ENCODE results near the gene TTLL4.

TTLL4 gene

DNA sequence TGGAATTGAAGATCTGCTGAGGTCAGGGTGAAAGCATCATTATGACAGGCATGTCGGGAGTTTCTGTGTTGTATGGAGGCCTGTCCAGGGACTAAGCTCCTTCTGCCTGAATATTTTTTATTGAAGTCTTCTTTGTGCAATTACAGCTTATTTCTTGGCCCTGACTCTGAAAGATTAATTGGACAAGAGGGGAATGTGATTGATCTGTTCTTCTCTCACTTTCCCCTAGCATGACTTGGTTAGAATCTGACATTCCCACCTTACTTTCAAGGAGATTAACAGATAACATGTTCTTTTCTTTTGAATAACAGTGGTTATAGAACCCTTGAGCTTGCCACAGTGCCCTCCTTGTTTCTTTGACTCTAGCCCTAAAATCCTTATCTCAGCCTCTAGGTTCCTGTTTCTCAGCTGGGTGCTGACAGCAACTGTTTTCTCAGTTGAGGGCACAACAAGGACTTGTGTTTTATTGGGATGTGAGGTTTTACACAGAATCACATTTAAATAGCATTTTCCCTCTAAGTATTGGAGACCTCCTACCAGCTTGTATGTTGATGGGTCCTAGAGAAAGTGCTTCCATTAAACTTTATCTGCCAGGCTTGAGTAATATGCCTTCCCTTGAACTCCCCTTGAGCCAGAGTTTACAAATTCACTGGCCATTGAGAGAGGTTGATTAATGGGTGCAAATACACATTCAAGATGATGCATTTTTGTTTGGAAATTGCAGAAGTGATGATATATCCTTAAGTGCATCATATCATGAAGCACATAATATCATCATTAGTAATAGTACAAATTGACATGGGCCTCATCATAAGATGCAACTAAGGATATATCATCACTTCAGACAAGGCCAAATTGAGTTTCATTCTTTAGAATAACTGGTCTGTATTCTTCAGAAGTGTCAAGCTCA lies 12.5 kb downstream of the TTLL4 start:
- ATAC-seq: no peak
- H3K36me3 Mint-ChIP-seq (ENCODE audit: low read depth): peaks cover 38% of the 10 kb centered on the region

DNA sequence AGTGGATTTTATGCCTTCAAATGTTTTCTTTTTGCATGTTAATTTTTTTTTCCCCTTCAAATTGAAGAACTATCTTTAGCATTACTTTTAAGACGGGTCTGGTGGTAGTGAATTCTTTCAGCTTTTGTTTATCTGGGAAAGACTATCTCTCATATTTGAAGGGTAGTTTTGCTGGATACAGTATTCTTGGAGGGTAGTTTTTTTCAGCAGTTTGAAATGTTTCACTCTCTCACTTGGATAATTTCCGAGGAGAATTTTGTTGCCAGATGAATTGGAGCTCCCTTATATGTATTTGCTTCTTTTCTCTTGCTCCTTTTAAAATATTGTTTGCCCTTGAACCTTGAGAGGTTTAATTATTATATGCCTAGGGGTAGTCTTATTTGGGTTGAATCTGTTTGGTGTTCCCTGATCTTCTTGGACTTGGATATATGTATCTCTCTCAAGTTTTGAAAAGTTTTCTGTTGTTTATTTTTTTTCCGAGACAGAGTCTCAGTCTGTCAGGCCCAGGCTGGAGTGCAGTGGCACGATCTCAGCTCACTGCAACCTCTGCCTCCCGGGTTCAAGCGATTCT lies 15.5 kb downstream of the TTLL4 start:
- Mint-ChIP-seq H3K4me3 (no peak overlapping the region), H3K4me1 (peaks cover 15% of the 10 kb centered on the region), H3K36me3 (ENCODE audit: low read depth) (peaks cover 40% of the 10 kb centered on the region), H3K27ac (no peak overlapping the region), H3K9me3 (peaks cover 15% of the 10 kb centered on the region), H3K27me3 (no peaks in the 10 kb centered on the region)
- ATAC-seq: no peak
- DNase-seq: no peak

More for the DNA sequence above, 12.5 kb downstream of the TTLL4 start:
- Mint-ChIP-seq H3K4me1 (peaks cover 15% of the 10 kb centered on the region), H3K27me3 (no peaks in the 10 kb centered on the region), H3K9me3 (peaks cover 15% of the 10 kb centered on the region), H3K4me3 (no peak overlapping the region), H3K27ac (no peak overlapping the region)
- no peak for DNase-seq

DNA sequence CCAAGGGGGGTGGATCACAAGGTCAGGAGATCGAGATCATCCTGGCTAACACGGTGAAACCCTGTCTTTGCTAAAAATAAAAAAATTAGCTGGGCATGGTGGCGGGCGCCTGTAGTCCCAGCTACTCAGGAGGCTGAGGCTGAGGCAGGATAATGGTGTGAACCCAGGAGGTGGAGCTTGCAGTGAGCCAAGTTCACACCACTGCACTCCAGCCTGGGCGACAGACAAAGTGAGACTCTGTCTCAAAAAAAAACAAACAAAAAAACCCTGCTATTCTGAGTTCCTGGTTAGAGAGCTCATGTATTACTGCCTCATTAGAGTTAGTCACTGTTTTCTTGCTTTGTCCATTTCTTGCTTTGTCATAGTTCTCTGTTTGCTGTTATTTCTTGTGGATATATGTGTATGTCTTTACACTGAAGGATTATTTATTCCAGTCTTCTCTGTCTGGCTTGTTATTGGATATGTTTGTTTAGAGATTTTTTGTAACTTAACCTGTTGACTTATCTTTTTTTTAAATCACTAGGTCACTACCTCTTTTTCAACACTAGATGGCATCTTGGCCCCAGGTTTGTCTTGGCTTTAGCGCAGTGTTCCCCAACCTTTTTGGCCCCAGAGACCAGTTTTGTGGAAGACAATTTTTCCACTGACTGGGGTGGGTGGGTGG lies 17.0 kb downstream of the TTLL4 start:
- Mint-ChIP-seq H3K9me3 (peaks cover 15% of the 10 kb centered on the region), H3K27me3 (no peaks in the 10 kb centered on the region), H3K36me3 (ENCODE audit: low read depth) (peaks cover 43% of the 10 kb centered on the region), H3K4me1 (peaks cover 15% of the 10 kb centered on the region), H3K27ac (no peak overlapping the region), H3K4me3 (no peak overlapping the region)
- ATAC-seq (no peak), DNase-seq (no peak)

DNA sequence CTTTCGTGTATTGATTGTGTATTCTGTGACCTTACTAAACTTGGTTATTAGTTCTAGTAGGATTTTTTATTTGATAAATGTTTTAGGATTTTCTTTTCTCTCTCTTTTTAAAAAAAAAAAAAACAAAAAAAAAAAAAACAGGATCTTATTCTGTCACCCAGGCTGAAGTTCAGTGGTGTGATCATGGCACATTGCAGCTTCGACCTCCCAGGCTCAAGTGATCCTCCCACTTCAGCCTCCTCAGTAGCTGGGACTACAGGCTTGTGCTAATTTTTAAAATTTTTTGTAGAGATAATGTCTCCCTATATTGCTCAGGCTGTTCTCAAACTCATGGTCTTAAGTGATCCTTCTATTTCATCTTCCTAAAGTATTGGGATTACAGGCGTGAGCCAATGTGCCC lies 19.0 kb downstream of the TTLL4 start:
- ATAC-seq (no peak), DNase-seq (no peak)
- Mint-ChIP-seq H3K4me1 (peaks cover 19% of the 10 kb centered on the region), H3K27ac (no peak overlapping the region), H3K9me3 (peaks cover 15% of the 10 kb centered on the region), H3K4me3 (no peak overlapping the region), H3K27me3 (no peaks in the 10 kb centered on the region), H3K36me3 (ENCODE audit: low read depth) (peaks cover 42% of the 10 kb centered on the region)

DNA sequence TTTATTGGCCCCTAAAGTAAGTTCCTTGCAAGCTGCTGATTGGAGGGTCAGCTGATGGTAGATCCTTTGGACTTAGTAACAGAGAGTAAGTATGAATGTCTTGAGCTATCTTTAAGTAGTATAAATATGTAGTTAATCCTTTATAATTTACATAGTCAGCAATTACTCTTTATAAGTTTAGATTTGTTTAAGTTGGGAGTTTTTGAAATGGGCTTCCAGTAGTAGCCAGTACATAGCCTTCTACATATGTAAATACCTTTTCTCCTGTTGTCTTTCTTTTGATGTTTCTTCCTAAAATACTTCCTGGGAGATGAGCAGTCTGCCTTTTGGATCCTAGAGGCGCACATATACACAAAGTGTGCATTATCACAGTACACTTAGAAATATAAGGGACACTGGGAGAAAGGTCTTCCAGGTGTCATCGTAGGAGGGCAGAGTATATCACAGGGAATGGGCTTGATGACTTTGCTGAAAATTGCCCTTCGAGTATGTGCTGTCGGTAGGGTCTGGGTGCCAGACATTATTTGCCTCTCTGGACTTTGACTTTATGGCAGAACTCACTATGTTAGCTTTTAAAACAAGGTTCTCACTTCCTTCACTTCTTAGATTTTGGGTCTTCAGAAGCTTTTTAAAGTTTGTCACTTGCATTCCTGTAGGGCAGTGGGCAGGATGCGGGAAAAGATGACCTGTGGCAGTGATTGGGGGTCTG lies 21.6 kb downstream of the TTLL4 start:
- H3K27ac Mint-ChIP-seq: no peak overlapping the region

DNA sequence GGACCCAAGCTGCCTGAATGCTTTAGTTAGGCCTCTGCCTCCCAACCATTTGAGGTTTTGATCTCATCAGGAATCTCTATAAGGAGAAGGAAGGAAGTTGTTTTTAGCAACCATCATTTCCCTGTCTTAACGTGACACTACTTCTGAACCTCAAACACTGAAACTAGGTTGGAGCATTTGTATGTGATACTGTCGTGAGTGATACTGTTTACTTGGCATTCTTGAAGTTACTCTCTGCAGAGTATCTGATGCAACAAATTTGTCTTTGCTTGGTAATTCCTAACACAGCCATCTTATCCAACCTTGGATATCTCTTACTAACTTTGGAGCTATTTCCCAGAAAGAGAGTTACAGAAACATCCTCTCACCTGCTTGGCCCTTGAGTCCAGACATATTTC lies 22.1 kb downstream of the TTLL4 start:
- H3K36me3 Mint-ChIP-seq (ENCODE audit: low read depth): peaks cover 30% of the 10 kb centered on the region
- no peak overlapping the region for H3K27ac Mint-ChIP-seq
- peaks cover 18% of the 10 kb centered on the region for H3K4me1 Mint-ChIP-seq
- H3K27me3 Mint-ChIP-seq: no peaks in the 10 kb centered on the region
- ATAC-seq (no peak), DNase-seq (no peak)
- H3K4me3 Mint-ChIP-seq: no peak overlapping the region
- H3K9me3 Mint-ChIP-seq: peaks cover 2% of the 10 kb centered on the region

More for the DNA sequence above, 21.6 kb downstream of the TTLL4 start:
- no peak for ATAC-seq
- Mint-ChIP-seq H3K4me3 (no peak overlapping the region), H3K27me3 (no peaks in the 10 kb centered on the region), H3K36me3 (ENCODE audit: low read depth) (peaks cover 31% of the 10 kb centered on the region), H3K4me1 (peaks cover 19% of the 10 kb centered on the region), H3K9me3 (peaks cover 5% of the 10 kb centered on the region)
- DNase-seq: no peak

DNA sequence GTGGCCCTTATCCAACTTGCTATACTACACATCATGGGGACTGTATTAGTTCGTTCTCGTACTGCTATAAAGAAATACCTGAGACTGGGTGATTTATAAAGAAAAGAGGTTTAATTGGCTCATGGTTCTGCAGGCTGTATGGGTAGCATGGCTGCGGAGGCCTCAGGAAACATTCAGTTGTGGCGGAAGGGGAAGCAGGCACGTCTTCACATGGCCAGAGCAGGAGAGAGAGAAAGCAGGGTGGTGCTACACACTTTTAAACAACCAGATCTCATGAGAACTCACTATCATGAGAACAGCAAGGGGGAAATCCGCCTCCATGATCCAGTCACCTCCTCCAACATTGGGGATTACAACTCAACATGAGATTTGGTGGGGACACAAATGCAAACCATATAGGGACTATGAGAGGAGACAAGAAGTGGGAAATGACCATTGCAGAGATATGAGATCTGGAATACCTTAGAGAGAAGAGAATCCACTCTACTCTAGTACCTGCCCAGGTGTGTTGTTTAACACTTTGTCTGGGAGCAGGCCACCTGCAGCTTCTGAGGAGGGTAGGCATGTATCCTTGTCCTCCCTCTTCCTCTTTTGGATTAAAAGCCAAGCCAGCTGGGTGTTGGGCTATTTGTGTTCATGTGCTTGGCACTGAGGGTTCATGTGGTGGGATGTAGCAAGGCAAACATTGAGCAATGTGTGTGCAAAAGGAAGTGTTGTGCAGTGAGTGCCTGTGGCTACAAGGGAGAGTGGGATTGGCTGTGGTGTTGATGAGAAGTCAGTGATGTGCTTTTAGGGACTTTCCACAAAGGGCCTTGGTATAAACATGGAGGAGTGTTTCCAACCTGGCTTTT lies 22.8 kb downstream of the TTLL4 start:
- Mint-ChIP-seq H3K27ac (no peak overlapping the region), H3K27me3 (no peaks in the 10 kb centered on the region), H3K4me3 (no peak overlapping the region), H3K9me3 (no peaks in the 10 kb centered on the region), H3K36me3 (ENCODE audit: low read depth) (peaks cover 33% of the 10 kb centered on the region), H3K4me1 (peaks cover 17% of the 10 kb centered on the region)
- peak; percentile 14 for DNase-seq
- ATAC-seq: peak; percentile 94

DNA sequence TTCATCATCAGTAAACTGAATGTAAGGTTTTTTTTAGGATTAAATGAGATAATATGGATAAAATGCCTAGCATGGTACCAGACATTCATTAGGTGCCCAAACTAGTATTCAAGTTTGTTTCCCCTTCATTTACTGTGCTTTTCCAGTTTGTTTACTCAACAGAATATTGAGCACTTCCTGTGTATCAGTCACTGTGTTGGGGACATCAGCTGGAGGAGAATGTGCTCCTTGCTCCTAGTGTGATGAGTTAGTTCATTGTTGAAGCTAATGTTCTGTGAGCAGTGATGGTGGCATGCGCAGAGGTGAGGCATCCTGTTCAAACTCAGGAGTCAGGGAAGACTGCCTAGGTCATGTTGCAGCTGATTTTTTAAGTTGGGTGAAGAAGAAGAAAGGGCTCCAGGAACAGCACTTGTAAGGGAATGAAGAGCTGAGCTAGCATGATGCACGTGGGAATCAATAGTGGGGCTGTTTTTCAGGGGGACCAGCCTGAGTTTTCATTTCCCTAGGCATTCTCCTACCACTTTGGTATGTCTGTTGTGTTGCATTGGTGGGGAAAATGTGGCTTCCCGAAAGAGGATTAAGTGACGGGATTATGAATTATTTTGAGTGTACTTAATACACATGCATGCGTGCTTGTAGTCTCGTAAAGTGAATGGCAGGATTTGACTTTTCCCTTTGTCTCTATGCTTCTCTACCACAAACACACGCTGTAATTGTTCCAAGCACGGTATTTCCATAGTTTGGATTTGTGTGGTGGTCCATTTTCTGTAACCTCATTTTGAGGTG lies 23.7 kb downstream of the TTLL4 start:
- H3K9me3 Mint-ChIP-seq: no peaks in the 10 kb centered on the region
- H3K36me3 Mint-ChIP-seq (ENCODE audit: low read depth): peaks cover 30% of the 10 kb centered on the region
- no peak for ATAC-seq
- DNase-seq: no peak
- no peaks in the 10 kb centered on the region for H3K27me3 Mint-ChIP-seq
- peaks cover 17% of the 10 kb centered on the region for H3K4me1 Mint-ChIP-seq
- H3K27ac Mint-ChIP-seq: no peak overlapping the region
- no peak overlapping the region for H3K4me3 Mint-ChIP-seq

DNA sequence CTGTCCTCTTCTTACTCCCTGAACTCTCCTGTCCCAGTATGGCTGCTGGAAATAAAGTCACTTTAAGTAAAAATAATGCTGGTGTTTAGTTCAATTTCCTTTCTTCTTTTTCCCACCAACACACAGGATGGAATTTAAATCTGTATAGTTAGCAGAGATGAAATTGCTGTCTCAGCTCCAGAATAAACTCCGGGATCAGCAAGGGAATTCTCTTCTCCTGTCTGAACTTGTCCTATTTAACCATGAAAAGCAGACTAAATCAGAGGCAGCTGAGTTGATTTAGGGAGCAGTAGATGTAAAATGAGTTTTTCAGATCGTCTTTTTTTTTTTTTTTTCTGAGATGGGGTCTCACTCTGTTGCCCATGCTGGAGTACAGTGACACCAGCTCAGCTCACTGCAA lies 25.9 kb downstream of the TTLL4 start:
- Mint-ChIP-seq H3K4me1 (peaks cover 15% of the 10 kb centered on the region), H3K4me3 (no peak overlapping the region), H3K27me3 (no peaks in the 10 kb centered on the region), H3K27ac (no peak overlapping the region), H3K9me3 (no peaks in the 10 kb centered on the region), H3K36me3 (ENCODE audit: low read depth) (peaks cover 32% of the 10 kb centered on the region)
- ATAC-seq (no peak), DNase-seq (no peak)

DNA sequence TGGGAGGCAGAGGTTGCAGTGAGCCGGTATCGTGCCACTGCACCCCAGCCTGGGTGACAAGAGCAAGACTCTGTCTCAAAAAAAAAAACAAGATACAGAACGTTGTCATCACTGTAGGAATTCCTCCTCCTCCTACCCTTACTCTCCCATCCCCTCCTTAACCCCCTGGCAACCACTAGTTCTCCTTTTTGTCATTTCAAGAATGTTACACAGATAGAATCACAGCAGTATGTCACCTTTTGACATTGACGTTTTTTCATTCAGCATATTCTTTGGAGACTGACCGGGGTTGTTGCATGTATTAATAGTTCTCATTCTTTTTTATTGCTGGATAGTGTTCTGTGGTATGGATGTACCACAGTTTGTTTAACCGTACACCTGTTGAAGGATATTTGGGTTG lies 32.4 kb downstream of the TTLL4 start:
- peaks cover 48% of the 10 kb centered on the region for H3K36me3 Mint-ChIP-seq (ENCODE audit: low read depth)
- DNase-seq (no peak), ATAC-seq (peak; percentile 52)
- H3K9me3 Mint-ChIP-seq: no peaks in the 10 kb centered on the region
- no peak overlapping the region for H3K27ac Mint-ChIP-seq
- peaks cover 20% of the 10 kb centered on the region for H3K4me1 Mint-ChIP-seq
- H3K27me3 Mint-ChIP-seq: no peaks in the 10 kb centered on the region
- H3K4me3 Mint-ChIP-seq: no peak overlapping the region

DNA sequence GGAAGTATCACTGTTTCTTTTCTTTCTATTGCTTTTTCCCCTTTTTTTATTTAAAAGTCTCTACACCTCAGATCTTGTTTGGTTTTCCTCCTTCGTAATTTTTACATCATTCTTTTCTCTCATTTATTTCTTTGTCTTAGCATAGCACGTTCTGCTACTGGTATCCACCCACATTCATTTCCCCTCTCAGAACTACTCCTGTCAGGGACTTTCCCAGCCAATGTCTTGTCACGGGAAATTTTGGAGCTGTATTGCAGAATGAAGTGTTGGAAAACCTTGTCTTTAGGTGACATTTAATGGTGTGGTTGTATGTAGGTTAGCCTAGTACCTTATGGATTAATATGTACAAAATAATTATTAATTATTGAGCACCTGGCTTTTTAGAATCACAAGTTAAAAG lies 34.0 kb downstream of the TTLL4 start:
- Mint-ChIP-seq H3K27ac (peak overlapping the region; percentile 26), H3K27me3 (no peaks in the 10 kb centered on the region), H3K4me3 (no peak overlapping the region), H3K4me1 (peaks cover 20% of the 10 kb centered on the region), H3K36me3 (ENCODE audit: low read depth) (peaks cover 50% of the 10 kb centered on the region), H3K9me3 (no peaks in the 10 kb centered on the region)
- no peak for DNase-seq
- peak; percentile 56 for ATAC-seq

DNA sequence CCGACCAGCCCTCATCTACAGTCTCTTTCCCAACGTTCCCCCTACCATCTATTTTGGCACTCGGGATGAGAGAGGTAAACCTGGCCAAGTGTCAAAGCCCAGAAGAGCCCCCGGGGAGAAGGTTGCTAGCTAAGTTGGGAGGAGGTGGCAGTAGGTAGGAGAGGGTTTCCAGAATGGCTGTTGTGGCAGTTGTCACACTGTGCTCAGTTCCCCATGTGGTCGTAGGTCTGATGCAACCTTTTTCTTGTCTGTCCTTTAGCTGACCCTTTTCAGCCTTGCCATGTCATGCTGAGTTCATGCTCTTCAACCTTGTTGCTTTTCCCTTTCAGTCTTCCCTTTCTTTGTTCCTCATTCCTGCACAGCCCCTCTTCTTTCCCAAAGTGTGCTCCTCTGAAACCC lies 34.5 kb downstream of the TTLL4 start:
- H3K4me1 Mint-ChIP-seq: peaks cover 20% of the 10 kb centered on the region
- no peaks in the 10 kb centered on the region for H3K9me3 Mint-ChIP-seq
- H3K27me3 Mint-ChIP-seq: no peaks in the 10 kb centered on the region
- H3K27ac Mint-ChIP-seq: peak overlapping the region; percentile 79
- DNase-seq: no peak
- peaks cover 51% of the 10 kb centered on the region for H3K36me3 Mint-ChIP-seq (ENCODE audit: low read depth)
- H3K4me3 Mint-ChIP-seq: no peak overlapping the region
- ATAC-seq: no peak
